Stimulated activated effector memory CD8-positive, alpha-beta T cell treated with anti-CD3 and anti-CD28 coated beads, Interleukin-12 subunit alpha, Interleukin-12 subunit beta, amount 100 ng/mL, for 72 hours (primary cell): Measurements from ENCODE around the gene SMC2.

Source experiments
- ATAC-seq: fragments of 150-1000 bp; cut with Tn5 transposase; 2 replicates; pipeline ENCODE4 v1.10.0; 2021
- DNase-seq, 2 donors: peaks; one replicate each; pipeline ENCODE4 v3.0.0; 2021 to 2022; ENCODE audit warnings: low spot score in 2 of 2
- H3K27ac Mint-ChIP-seq: one replicate; pipeline ENCODE4 v1.8.0; 2022; ENCODE audit warnings: mild to moderate bottlenecking, mixed read lengths
- H3K36me3 Mint-ChIP-seq: one replicate; pipeline ENCODE4 v1.8.0; 2022; ENCODE audit warnings: mild to moderate bottlenecking, mixed read lengths
- H3K4me1 Mint-ChIP-seq: one replicate; pipeline ENCODE4 v1.8.0; 2022; ENCODE audit warnings: mixed read lengths
- H3K4me3 Mint-ChIP-seq: one replicate; pipeline ENCODE4 v1.8.0; 2022; ENCODE audit warnings: mild to moderate bottlenecking, mixed read lengths
- H3K9me3 Mint-ChIP-seq: one replicate; pipeline ENCODE4 v1.8.0; 2022; ENCODE audit warnings: mixed read lengths

Gene SMC2

GRCh38 chr9:104144336-104144735, 50.2 kb downstream of the SMC2 start:
- no peak for DNase-seq
- ATAC-seq = no peak
- H3K27ac Mint-ChIP-seq = no peak overlapping the region
- H3K9me3 Mint-ChIP-seq = no peaks in the 10 kb centered on the region
- H3K36me3 Mint-ChIP-seq = peaks cover 20% of the 10 kb centered on the region
- no peak overlapping the region for H3K4me3 Mint-ChIP-seq
- no peaks in the 10 kb centered on the region for H3K4me1 Mint-ChIP-seq

- no peak for DNase-seq
- no peaks in the 10 kb centered on the region for H3K36me3 Mint-ChIP-seq
- H3K4me1 Mint-ChIP-seq = no peaks in the 10 kb centered on the region
- peaks cover 7% of the 10 kb centered on the region for H3K9me3 Mint-ChIP-seq
- ATAC-seq = no peak
- H3K27ac Mint-ChIP-seq = no peak overlapping the region
- no peak overlapping the region for H3K4me3 Mint-ChIP-seq
These were observed 79.0 kb downstream of the SMC2 start for GRCh38 chr9:104173067-104173466.

DNA sequence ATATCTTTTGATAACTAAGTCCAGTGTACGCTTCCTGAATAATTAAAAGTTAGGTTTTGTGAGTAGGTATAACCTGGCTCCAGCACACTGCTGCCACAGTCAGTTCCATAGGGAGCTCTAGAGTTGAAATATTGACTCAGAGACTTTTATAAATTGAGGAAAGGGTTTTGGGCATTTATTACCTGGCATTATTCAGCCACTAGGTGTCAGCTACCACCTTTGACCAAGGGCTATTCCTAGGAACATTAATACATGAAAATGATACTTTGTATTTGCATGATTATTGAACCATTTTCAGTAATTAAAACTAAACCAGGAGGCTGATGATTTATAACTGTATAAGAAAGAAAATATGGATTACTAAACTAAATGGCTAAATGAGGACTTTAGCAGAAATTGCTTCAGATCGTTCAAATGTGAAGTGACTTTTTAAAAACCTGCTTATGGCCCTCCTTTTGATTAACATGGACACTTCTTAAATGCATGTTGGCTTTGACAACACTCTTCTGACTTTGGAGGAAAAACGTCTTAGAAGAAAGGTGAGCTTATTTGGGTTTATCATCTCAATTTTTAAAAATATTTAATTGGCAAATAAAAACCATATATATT, 83.0 kb downstream of the SMC2 start:
- no peak for ATAC-seq
- H3K4me1 Mint-ChIP-seq = no peaks in the 10 kb centered on the region
- DNase-seq = no peak
- H3K9me3 Mint-ChIP-seq = no peaks in the 10 kb centered on the region
- no peak overlapping the region for H3K27ac Mint-ChIP-seq
- H3K4me3 Mint-ChIP-seq = no peak overlapping the region
- no peaks in the 10 kb centered on the region for H3K36me3 Mint-ChIP-seq

- no peak for ATAC-seq
- Mint-ChIP-seq H3K4me1 (no peaks in the 10 kb centered on the region), H3K4me3 (no peak overlapping the region), H3K9me3 (no peaks in the 10 kb centered on the region), H3K27ac (no peak overlapping the region), H3K36me3 (no peaks in the 10 kb centered on the region)
- no peak for DNase-seq
These were observed 83.6 kb downstream of the SMC2 start for GRCh38 chr9:104177676-104178075.
